HG03565 (cell line): Measurements from ENCODE around the gene ANKRD13B.
A peak's percentile ranks its signal among the peaks of the same experiment; 100 is the strongest.

Experiments used
- ATAC-seq: cut with Tn5 transposase; IDR thresholded peaks from one replicate; pipeline ENCODE4 v1.9.1; 2021; ENCODE audit warnings: mild to moderate bottlenecking, moderate library complexity; ENCODE audit not compliant: unreplicated experiment

The ANKRD13B gene

GRCh38 chr17:29616300-29617048 is 23.5 kb downstream of the ANKRD13B start:
- ATAC-seq = no peak

- peak; percentile 32 for ATAC-seq
Observed at GRCh38 chr17:29617125-29617480, 24.2 kb downstream of the ANKRD13B start.

- ATAC-seq = no peak
Observed at GRCh38 chr17:29617481-29618271, 24.7 kb downstream of the ANKRD13B start.

GRCh38 chr17:29618272-29619065 is 25.5 kb downstream of the ANKRD13B start:
- ATAC-seq = no peak

- ATAC-seq = no peak
Observed at GRCh38 chr17:29619251-29619650, 26.3 kb downstream of the ANKRD13B start.

- no peak for ATAC-seq
Observed at GRCh38 chr17:29620271-29620670, 27.3 kb downstream of the ANKRD13B start.

- ATAC-seq = no peak
Observed at GRCh38 chr17:29620779-29621500, 28.0 kb downstream of the ANKRD13B start.

- no peak for ATAC-seq
Observed at GRCh38 chr17:29621751-29622194, 28.8 kb downstream of the ANKRD13B start.

- ATAC-seq = no peak
Observed at GRCh38 chr17:29622337-29623282, 29.7 kb downstream of the ANKRD13B start, which contains the start of gene CORO6. TSS of gene CORO6 (minus strand) at chr17:29622912. CDS start at chr17:29621421, 1,491 bp downstream.

- ATAC-seq = no peak
Observed at GRCh38 chr17:29623283-29623647, 30.3 kb downstream of the ANKRD13B start.

GRCh38 chr17:29624586-29624985 is 31.7 kb downstream of the ANKRD13B start:
- ATAC-seq = no peak

- no peak for ATAC-seq
Observed at GRCh38 chr17:29625037-29625750, 32.3 kb downstream of the ANKRD13B start.

GRCh38 chr17:29627951-29628350 is 35.0 kb downstream of the ANKRD13B start:
- no peak for ATAC-seq

GRCh38 chr17:29628644-29629043 is 35.7 kb downstream of the ANKRD13B start:
- no peak for ATAC-seq

GRCh38 chr17:29629839-29630238 is 36.9 kb downstream of the ANKRD13B start:
- ATAC-seq = no peak

- no peak for ATAC-seq
Observed at GRCh38 chr17:29630630-29631193, 37.8 kb downstream of the ANKRD13B start.

GRCh38 chr17:29633886-29634285 is 41.0 kb downstream of the ANKRD13B start:
- no peak for ATAC-seq

GRCh38 chr17:29640413-29640812 is 47.5 kb downstream of the ANKRD13B start:
- no peak for ATAC-seq
